Stimulated activated CD4-positive, alpha-beta T cell treated with anti-CD3 and anti-CD28 coated beads, Interleukin-2, amount 100 ng/mL, for 4 hours (primary cell): Measurements from ENCODE around the gene TDO2.
"Not testable (repeated sequence)": the region's sequence is repeated elsewhere in the genome, so short reads cannot be mapped to it uniquely, and the experiment has no call there.

Experiments used
- DNase-seq: peaks from one replicate; pipeline ENCODE4 v3.0.0-alpha.2; 2020; ENCODE audit warnings: low read depth

Gene TDO2

GRCh38 chr4:155903453-155903852 lies at the start of gene TDO2:
TSS of gene TDO2 (plus strand) at chr4:155903696. CDS start at chr4:155903759, 63 bp downstream.
- DNase-seq = no peak

GRCh38 chr4:155854582-155855226 lies 48.8 kb upstream of the TDO2 start:
- DNase-seq = no peak

- DNase-seq = no peak
These were observed 47.6 kb upstream of the TDO2 start for GRCh38 chr4:155855897-155856296.

- no peak for DNase-seq
These were observed 37.3 kb upstream of the TDO2 start, which contains the start of gene ASIC5 for GRCh38 chr4:155866177-155866576. TSS of gene ASIC5 (minus strand) at chr4:155866277. CDS start at chr4:155866226, 51 bp downstream.

GRCh38 chr4:155875878-155876277 lies 27.6 kb upstream of the TDO2 start:
- DNase-seq = no peak

GRCh38 chr4:155877971-155878370 lies 25.5 kb upstream of the TDO2 start:
- no peak for DNase-seq

GRCh38 chr4:155878611-155879010 lies 24.9 kb upstream of the TDO2 start:
- no peak for DNase-seq

GRCh38 chr4:155879767-155880166 lies 23.7 kb upstream of the TDO2 start:
- DNase-seq = no peak

GRCh38 chr4:155881555-155881954 lies 21.9 kb upstream of the TDO2 start:
- DNase-seq = no peak

GRCh38 chr4:155883895-155884294 lies 19.6 kb upstream of the TDO2 start:
- DNase-seq = no peak

GRCh38 chr4:155885666-155886065 lies 17.8 kb upstream of the TDO2 start:
- no peak for DNase-seq

GRCh38 chr4:155887045-155887444 lies 16.5 kb upstream of the TDO2 start:
- no peak for DNase-seq

- DNase-seq = no peak
These were observed 15.5 kb upstream of the TDO2 start for GRCh38 chr4:155887847-155888570.

- DNase-seq = no peak
These were observed 14.3 kb upstream of the TDO2 start for GRCh38 chr4:155889031-155889793.

GRCh38 chr4:155889946-155890345 lies 13.6 kb upstream of the TDO2 start:
- DNase-seq = no peak

- no peak for DNase-seq
These were observed 12.4 kb upstream of the TDO2 start for GRCh38 chr4:155891058-155891457.

GRCh38 chr4:155898371-155898770 lies 5.1 kb upstream of the TDO2 start:
- not testable (repeated sequence) for DNase-seq

- DNase-seq = no peak
These were observed 3.6 kb upstream of the TDO2 start for GRCh38 chr4:155899891-155900290.

GRCh38 chr4:155900381-155900780 lies 3.1 kb upstream of the TDO2 start:
- DNase-seq = no peak

- no peak for DNase-seq
These were observed 2.5 kb upstream of the TDO2 start for GRCh38 chr4:155901013-155901412.

- no peak for DNase-seq
These were observed 835 bp downstream of the TDO2 start for GRCh38 chr4:155904331-155904730.

- no peak for DNase-seq
These were observed 3.2 kb downstream of the TDO2 start for GRCh38 chr4:155906554-155907247.
